GM19467 (cell line): ENCODE data around the gene ZRANB1.

ENCODE experiments used
- ATAC-seq: cut with Tn5 transposase; IDR thresholded peaks from one replicate; pipeline ENCODE4 v1.9.1; 2021; ENCODE audit warnings: mild to moderate bottlenecking, moderate library complexity; ENCODE audit not compliant: unreplicated experiment

The ZRANB1 gene

DNA sequence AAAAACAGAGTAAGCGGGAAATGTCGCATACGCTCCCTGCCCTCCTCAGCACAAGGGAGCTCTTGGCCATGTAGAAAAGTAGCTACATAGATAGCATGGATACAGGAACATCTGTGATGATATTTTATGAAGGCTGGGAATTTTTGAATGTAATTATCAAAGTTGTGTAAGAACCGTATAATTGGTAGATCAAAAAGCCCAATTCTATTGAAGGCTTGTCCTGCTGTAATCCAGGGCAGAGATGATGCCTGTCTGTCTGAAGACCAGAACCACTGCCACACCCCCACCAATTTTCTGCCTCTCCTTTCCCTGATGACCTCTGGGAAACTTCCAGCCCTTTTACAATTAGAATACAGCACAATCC lies 51.4 kb downstream of the ZRANB1 start:
- ATAC-seq, result no peak

DNA sequence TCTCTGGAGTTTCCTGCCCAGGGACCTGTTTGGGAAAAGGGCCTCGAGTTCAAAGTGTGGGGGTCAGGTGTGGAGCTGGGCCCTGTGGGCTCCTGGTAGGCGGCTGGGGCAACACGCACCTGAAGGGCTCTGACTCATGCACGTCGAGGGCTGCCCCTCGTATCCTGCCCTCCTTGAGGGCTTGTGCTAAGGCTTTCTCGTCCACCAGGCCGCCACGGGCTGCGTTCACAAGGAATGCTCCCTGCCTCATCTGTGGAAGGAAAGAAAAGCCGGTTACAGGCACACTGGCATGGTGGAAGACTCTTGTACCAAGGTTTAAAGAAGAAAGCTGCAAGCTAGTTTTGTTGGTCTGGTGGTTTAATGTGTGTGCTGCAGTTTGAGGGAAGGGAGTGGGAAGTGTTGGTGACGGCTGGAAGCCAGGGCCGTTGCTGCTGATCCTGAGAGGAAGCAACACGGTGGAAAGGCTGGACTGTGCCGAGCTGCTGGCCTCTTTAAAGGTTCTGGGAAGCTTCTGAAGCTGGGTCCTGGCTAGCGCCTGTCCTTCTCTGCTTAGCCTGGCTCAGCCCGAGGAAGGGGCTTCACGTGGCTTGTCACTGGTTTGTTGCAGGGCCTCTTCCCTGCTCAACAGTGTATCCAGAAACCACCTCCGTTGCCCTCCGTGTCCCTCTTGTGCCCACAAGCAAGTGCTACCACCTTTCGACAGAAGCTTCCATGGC lies 52.0 kb downstream of the ZRANB1 start:
- ATAC-seq, result no peak

DNA sequence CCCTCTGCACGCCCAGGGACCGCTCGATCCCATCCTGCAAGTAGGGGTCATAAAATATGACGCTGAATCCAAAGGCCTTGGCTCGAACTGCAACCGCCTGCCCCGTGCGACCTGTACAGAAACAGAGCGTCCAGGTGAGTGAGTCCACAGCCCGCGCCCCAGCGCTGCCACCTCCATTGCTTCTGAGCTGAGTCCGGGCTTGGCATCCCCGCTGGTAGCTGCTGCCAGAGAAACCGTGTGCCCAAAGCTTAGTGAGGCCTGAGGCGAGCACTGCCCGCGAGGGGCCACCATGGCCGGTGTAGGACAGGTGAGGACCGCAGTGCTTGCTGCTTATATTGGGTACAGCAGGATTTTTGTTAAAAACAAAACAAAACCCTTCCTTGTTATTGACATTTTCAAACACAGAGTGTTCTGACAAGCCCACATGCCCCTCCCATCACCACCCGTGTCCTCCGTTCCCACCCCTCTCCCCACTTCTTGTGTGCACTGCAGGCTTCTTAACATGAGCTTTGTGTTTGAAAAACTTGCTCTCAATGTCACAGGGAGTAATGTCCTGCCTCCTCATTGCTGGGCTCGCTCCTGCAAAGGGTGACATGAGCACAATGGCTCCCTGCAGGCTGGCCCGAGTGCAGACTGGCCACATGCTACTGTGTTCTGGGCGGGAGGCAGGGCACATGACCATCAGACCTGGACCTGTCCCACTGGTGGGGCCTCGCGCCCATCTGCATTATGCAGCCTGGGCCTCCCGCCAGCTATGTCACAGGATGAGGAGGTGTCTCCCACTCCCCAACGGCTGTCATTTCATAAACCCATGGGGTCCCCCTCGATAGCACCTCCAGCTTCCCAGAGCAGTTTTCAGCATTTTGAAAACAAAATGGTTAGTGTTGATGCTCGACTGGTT lies 52.9 kb downstream of the ZRANB1 start:
- ATAC-seq, result no peak

DNA sequence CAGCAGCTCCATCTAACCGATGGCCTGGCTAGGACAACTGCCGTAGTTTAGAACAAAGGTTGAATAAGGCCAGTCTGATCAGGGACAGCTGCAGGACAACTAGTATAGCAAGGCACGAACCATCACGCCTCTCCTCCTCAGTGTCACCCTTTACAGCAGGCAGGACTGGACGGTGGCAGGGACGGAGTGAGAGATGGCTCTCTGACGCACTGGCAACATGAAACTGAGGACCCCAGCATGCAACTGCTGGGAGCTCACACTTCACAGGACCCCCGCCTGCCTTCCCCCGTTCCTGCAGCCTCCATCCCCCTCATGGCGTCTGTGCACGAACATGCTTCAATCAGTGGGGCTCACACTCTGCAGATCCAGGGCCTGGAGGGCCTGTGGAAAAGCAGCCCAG lies 53.7 kb downstream of the ZRANB1 start:
- ATAC-seq, result no peak

DNA sequence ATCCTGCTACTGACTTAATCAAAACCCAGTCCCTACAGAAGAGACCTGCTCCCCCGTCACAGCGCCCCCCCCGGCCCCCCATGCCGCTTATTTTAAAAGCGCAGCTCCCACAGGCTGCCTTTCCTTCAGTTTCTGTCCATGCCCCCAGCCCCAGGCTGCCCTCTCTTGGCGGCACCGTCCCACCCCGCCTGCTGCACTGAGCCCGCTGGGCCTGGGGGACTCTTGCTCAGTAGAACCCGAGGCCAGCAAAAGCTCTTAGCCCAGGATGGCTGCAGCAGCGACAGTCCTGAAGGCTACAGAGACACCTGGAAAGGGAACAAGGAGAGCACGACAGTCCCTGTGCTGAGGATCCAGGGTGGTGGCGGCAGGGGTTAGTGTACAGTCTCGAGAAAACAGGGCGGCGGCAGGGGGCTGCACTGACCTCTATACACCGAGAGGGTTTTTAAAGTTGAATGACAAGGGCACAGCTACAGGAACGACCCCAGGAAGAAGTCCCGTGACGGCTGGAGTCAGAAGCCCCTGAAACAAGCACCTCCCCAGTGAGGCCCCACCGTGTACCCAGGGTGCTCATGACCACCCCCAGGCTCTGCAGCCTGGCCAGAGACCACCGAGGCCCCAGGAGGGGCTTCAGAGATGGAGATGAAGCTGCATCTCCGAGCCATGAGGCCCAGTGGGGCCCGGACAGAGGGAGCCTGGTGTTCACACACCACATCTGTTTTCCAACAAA lies 54.4 kb downstream of the ZRANB1 start:
- ATAC-seq, result no peak

DNA sequence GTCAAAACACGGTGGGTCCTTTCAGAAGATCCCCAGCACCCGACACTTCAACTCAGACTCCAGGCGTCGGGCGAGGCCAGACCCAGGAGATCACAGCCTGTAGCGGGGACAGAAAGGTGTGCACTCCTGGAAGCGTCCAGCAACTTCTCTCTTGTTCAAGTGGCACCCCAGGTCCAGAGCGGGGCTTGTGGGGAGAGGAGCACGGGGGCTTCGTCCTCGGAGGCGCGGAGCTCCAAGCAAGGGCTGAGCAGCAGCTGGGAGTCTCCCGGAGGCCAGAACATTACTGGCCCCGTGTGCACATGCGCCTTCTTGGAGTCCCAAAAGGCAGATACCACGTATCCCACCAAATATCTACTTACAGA lies 54.9 kb downstream of the ZRANB1 start:
- ATAC-seq, result no peak

DNA sequence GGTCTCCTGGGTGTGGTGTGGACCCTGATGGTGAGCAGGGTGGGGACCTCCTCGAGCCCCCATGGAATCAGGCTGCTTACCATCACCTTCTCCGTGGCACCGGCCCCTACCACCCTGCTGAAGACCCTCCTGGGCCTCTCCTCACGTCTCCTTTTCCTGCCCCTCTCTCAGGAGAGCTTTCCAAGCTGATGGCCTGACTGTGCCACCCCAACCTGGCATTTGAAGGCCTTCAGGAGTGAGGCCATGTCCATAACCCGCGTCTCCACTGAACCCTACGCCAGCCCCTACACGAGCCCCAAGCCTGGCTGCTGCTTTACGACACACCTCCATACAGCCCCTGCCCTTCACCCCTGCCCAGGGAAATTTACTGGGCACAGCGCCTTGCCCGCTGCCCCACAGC lies 55.4 kb downstream of the ZRANB1 start:
- no peak for ATAC-seq

DNA sequence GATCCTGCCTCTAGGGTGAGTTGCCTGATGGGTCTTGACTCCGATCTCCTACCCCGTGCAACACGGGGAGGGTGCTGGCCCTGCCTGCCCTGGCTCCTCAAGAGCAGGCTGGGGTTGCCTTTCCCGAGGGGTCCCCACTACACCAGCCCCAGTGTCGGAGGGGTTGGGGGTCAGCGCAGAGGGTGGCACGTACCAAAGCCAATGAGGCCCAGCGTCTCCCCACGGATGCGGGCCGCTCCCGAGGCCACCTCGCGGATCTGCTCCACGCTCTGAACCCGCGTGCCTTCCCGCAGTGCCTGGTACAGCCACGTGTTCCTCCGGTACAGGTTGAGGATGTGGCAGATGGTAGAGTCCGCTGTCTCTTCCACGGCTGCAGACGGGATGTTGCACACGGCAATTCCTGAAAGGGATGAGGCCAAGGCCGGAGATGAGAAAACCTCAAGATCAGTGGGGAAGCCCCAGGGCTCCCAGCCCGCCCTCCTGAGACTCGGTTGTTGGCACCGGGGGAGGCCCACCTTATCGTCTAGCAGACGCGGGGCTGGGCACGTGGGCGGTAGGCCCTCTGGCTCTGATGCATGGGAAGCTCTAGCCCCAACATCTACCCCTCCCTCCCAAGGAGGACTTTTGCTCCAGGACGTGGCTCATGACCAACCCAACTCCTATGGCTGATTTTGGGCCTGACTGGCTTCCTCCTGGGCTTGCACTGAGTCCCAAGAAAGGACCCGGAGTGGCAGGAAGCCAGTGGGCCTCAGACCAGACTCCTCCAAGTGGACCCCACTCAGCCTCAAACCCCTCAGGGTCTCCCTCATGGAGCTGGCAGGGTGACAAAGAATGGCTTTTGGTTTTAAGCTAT lies 56.1 kb downstream of the ZRANB1 start:
- no peak for ATAC-seq

DNA sequence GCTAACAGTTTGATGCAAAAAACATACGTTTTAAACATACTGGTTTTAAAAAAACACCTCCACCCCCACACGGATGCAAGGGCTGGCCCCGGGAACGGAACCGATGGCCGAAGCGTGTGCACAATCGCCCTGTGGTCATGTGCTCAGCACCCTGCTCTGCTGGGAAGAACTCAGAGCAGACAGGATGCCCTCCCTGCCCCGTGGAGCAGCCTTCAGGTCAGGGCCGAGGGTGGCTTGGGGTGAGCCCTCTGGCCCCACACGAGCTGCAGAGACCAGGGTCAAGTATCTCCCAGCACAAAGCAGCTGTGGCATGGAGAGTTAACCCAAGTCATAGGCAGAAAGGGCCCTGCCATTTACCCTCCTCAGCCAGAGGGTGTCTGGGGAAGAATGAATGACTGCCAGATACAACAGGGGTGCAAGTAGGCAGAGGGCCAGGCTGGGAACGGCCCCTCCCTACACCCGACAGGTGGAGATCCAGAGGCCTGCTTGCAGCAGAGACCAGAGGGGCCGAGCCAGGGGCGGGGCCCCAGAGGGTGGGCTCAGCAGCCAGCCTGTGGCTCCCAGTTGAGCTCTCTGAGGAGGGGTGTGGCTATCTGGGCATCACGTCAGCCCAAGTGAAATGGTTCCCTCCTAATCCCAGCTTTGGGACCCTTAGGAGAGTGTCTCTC lies 56.8 kb downstream of the ZRANB1 start:
- ATAC-seq, result no peak

DNA sequence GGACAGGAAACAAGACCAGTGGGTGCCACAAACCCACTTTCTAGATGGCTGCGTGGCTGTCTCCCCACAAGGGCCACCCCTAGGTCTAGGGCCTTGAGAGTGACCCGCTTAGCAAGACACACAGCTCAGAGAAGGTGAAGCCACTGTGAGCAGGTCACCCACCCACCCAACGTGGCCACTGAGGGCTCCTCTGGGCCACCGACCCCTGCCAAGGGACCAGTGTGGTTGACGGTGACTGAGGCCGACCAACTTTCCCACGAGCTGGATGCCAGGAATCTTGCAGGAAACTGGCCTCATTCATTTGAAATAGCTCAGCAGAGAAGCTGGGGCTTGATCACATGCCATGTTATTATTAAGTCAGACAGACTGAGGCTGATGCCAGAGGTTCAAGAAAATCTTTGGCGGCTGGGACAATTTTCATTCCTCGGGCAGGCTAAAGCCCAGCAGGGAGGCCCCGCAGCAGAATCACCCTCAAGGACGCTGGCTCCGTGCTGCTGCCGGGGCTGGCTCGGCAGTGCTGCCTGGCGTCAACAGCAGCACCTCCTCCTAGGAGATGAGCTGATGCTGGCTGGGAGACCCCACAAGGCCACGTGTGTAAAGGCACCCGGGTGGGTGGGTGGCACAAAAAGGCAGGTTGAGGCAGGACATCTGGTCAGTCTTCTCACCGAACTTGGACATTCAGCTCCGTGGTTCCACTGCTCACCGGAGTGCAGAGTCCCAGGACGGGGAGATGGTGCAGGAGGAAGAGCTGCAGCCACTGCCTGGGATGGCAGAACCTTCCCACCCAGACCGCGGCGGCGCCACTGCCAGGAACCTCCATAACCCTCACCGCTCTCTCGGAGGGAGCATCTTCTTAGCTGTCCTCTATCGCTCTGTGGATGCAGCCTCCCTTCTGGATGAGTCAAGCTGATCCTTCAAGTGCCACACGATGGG lies 57.8 kb downstream of the ZRANB1 start:
- no peak for ATAC-seq

DNA sequence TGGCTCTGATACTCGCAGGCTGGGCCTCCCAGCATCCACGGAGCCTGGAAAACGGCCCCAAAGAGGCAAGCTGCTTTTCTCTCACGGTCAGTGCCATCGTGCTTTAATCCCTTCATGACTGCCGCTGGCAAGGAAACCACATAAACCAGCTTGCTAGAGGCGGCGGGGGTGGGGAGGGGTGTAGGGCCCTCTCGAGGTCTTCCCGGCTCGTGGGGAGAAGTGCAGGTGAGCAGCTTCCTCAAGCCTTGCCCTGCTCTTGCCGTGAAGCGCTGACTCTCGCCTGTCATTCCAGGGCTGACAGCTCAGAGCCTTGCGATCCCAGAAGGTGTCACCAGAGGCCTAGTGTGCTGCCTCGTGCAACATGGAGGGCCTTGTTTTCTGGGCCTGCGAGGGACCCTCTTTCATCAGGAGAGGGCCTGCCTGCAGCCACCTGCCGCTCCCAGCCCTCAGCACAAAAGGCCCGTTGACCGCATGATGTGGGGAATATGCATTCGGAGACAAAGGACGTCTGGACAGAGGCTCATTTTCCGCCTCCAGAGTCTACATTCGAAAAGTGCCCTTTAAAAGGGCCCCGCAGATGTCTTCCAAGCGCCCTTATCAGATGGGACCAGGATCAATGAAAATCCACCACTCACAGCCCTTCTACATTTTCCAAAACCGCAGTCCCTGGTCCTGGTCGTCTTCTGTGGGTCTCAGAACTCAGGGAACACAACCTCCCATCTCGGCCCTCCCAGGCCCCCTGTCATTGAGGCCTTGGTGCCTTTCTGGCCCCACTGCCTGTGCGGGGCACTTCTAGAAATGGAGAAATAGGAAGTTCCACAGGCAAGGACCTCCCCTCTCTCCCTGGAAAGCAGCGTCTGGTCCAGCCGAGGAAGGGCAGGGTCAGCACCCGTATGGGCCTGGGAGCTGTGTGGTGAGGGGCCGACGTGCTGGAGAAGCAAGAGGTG lies 58.7 kb downstream of the ZRANB1 start:
- ATAC-seq, result no peak

DNA sequence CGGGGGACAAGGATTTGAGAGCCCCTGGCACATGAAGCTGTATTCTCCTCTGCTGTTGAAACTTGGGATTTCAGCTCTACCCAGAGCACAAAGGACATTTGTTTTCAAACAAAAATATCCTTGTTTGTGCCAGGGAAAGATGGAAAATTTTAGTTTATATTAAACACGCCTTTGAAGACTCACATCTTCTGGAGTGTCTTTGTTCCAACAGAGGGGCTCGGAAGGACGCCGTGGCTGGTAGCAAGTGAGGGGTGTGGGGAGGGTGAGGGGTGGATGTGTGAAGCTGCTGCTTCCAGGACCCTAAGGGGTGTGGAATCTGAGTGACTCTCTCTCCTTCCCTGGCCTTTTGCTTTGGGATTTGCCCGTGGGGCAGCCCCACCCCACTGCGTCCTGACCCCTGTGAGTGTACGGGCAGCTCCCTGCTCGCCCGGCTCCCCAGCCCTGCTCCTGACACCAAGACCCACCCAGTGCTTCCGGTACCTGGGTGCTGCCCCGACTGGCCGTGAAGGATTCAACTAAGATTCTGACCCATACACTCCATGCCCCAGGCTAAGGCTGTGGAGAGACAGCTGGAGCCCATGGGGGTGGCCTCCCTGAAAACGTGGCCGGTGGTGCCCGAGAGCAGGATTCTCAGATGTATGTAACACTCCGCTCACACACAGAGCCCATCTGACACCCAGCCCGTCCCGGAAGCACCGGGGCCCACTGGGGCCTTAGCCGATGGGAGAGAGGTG lies 59.6 kb downstream of the ZRANB1 start:
- ATAC-seq, result no peak

DNA sequence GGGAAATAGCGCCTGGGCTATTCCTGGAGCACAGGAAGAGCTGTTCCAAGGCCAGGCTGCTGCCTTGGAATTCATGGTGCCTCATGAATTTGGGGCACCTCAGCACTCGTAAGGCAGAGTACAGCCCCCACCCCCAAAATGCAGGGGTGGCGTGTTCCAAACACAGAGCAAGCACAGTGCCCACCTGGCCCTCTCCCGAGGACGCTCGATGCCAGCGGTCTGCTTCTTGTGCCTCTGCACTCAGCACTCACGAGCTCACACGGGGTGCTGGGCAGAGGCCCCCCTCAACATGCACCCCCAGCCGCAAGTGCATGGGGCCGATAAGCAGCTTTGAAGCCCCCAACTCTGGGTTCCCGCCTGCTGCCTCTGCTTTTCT lies 60.1 kb downstream of the ZRANB1 start:
- no peak for ATAC-seq

DNA sequence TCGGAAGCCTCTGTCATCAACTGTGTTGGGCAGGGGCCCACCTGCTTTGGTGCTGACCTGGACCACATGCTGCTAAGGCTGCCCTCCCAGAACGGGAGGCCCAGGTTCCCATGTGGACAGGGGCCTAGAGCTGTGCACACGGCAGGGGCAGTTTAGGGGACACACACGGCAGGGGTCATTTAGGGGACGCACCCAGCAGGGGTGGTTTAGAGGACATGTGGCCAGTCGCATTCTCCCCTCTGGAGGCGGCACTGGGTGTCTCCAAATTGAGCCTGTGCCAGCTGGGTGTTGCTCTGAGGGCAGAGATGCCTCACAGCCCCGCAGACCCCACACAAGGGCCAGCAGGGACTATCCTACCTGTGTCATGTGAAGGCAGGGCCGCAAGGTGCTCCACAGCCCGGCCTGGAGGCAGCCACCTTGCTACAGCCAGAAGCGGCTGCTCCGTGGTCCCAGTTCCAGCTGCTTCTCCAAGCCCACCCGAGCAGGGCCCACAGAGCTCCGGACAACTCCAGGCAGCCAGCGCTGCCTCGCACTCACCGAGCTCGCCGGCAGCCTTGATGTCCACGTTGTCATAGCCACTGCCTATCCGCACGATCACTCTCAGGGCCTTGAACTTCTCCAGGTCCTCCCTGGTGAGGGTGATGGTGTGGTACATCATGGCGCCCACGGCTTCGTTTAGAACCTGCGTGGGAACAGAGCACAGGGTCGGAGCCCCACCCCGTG lies 60.7 kb downstream of the ZRANB1 start:
- no peak for ATAC-seq

DNA sequence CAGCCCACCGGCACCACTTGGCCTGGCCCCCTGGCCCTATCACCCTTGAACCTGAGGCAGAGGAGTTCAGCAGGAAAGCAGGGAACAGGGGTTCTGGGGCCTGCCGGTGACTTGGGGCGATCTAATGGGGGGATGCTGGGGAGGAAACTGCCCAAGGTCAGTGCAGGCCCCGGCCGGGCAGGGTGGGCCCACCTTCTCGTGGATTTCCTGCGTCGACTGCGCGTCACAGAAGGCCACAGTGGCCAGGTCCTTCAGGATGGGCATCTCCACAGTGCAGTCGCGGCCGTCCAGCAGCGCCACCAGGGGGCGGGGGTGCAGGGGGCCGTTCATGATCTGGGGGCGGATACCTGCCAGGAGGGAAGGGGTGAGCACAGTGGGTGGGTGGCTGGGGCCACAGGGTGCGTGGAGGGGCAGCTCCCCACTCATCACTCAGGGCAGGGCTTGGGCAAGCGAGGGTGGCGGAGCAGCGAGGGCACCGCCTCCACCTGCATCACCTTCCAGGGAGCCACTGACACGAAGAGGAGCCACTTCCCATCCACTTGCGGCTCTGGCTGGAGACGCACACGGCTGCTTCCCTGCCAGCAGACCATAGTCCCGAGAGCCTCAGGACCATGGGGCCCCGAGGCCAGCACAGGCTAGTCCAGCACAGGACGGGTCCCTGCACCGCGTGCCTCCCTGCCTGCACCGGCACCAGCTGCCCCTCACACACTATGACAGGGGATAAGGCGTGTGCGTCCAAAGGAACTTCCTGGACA lies 61.4 kb downstream of the ZRANB1 start:
- no peak for ATAC-seq

DNA sequence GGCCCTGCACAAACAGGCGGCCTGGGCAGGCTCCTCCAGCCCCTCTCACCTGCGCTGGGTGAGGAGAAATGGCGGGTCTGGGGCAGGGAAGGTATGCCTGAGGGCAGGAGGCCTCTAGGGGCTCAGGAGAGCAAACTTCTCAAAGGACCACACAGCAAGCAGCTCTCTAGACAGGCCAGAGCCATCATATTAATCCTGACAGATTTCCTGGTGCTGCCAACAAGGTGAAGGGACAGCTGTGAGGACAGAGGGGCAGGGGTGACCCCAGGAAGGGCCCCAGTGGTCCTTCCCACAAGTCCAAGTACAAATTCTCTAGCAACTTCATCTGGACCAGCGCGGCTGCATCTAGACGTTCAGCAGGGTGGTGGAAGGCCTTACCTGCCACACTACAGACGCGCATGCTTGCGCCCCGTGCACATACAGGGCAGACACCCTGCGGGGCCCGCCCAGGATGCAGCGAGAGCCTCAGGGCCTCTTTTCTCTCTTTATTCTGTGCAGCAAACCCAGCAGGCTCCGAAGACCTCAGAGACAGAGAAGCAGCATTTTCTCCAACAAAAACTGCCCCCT lies 62.1 kb downstream of the ZRANB1 start:
- no peak for ATAC-seq
